Measurements from ENCODE around the gene EDAR.

EDAR gene

DNA sequence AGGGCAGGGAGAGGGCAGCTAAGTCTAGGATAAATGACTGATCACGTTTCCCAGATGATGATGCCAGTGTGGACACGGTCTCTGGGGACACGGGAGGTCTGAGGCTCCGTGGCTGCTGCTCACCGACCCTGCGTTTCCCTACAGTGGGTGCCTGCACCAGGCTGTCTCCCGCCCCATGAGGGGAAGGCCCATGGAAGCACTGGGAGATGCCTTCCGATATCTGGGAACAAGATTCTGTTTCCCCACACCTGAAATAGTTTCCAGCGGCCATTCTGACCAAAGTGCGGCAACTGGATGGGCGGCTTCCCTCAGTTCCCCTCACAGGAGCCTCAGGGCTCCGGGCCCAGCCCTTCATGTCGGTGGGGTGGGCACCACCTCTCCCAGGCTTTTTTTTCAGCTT lies 83.1 kb downstream of the EDAR start:
- DNase-seq, result no peak

DNA sequence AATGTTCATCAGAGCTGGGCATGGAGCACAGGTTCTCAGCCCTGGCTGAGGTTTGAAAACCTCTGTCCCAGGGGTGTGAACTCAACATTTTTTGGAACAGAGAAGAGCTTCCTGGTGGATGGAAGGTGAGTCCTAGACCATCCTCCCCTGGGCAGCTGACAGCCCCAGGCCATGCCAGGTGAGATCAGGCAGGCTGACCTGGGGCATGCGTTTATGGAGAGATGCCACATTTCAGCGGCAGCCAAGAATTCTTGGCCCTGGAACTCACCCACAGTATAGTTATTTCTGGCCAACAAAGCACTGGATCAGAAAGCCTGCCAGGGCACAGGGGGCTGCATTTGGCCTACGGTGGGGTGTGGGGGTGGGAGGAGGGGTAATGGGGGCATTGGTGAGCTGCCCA lies 83.8 kb downstream of the EDAR start:
- DNase-seq, result no peak

DNA sequence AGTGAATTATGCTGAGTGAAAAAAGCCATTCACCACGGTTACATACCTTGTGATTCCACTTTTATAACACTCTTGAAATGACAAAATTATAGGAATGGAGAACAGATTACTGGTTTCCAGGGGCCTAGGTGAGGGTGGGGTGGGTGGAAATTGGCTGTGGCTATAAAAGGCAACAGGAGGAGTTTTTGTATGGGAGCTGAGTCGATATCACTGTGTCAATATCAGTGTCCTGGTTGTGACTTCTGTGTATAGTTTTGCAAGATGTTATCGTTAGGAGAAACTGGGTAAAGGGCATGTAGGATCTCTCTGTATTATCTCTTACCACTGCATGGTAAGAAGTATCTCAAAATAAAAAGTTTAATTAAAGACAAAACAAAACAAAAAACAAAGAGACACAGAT lies 84.3 kb downstream of the EDAR start:
- no peak for DNase-seq

DNA sequence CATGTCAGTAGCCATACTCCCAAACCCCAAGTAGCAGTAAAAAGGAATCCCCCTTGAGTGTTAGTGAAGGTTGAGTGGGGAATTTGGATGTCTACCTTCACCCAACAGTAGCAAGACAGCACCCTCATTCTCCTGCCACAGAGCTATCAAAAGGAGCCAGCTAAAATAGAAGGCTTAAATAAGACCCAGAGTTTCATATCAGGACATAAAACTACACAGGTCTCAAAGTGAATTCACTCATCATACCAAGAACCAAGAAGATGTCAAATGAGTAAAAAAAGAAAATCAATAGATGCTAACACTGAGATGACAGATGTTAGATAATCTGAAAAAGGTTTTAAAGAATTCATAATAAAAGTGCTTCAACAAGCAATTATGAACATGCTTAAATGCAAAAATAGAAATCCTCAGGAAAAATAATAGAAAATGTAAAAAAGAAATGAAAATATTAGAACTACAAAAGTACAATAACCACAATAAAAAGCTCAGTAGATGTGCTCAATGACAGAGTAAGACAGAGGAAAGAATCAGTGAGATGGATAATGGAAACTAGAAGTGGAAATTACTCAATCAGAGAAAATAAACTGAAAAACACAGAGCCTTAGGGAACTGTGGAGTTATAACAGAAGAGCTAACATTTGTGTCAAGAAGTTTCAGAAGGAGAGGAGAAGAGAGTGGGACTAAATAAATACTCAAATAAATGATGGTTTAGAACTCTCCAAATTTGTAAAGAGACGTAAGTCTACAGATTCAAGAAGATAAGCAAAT lies 90.5 kb downstream of the EDAR start:
- no peak for DNase-seq

DNA sequence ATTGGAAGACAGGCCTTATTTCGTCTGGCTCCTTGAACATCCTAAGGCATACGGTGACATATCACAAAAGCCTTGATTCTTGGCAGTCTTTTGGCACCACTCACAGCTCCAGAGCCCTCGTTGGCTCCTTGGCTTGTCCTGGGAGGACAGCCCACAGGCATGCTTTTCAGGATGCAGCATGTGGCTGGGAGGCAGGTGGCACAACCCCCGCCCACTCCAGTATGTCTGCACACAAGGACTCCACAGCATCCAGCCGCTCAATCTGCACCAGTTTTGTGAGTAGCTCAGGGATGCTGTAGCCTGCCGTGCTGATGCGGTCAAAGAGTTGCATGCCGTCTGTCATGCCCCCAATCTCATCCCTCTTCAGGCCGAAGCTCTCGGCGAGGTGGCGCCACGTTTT lies 92.3 kb downstream of the EDAR start:
- no peak for DNase-seq

DNA sequence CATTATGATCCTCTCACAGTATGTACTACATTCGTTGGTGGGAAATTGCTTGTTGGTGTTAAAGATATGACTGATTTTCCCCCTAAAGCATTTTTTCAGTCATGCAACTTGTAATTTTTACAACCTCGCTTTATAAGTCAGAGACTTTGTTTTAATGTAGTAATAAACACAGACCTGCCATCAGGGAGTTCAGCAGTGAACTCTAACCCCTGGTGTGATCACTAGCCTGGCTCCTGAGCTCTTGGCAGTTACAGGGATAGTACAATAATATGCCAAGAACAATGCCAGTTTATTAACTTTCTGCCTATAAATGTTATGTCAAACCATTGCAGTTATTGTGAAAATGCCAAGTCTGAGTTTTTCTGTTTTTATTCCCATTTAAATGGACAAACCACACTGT lies 93.8 kb downstream of the EDAR start:
- DNase-seq, result no peak

DNA sequence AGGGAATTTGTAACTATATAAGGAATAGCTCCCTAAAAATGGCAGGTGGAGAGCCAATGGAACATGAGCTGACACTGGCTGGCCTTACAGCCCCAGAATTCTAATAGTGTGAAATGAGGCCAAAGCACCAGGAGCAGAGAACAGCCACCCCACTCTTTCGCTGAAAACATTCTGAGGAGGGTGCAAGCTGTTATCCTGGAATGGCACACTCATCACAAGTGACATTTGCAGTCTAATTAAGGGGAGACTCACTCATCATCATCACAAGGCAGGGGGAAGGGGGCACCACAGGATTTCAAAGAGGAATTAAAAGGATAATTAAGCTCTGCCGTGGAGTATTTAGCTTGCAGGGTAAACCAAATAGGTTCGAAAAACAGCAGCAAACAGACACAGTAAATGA lies 94.3 kb downstream of the EDAR start:
- no peak for DNase-seq

DNA sequence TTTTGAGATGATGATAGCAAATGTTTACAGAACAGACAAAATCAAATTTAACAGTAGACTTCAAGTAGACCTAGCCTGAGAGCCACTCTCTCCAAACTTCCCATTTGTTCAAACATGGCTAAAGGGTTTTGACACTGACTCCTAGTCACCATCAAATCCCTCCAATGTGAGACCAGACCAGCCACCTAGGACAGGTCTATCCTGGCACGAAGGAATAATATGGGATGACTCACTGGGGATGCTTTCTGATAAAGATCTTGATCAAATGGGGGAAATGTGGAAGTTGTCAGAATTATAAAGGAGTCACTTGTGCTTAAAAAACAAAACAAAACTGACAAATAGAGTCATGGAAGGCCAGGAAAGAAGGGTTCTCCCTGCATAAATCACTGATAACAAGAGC lies 95.7 kb downstream of the EDAR start:
- no peak for DNase-seq

DNA sequence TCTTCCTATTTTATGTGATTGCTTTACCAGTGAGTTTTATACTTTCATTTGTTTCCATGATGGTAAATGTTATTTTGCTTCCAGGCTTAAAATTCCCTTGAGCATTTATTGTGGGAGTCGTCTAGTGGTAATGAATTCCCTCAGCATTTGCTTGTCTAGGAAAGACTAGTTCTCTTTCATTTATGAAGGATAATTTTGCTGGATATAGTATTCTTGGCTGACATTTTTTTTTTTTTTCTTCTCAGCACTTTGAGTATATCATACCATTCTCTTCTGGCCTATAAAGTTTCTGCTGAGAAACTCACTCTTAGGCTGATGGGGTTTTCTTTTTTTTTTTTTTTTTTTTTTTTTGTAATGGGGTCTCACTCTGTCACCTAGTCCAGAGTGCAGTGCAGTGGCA lies 99.1 kb downstream of the EDAR start:
- no peak for DNase-seq

DNA sequence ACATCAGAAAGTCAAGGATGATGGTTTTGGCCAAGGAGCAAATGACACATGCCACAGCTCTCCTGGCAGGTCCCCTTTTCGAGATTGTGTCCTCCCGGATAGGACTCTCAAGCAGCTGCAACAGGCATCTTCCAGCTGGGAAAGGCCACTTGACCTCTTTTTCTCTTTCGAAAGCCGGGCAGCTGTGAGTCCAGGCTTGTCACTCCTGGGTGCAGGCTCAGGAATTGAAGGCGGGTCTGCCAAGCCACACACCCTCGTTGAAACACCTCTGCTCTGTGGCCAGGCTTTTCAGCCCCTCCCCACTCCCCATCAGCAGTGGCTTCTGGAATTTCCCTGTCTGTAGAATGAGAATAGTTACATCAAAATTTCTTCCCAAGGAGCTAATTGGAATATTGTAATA lies 104.4 kb downstream of the EDAR start:
- no peak for DNase-seq

DNA sequence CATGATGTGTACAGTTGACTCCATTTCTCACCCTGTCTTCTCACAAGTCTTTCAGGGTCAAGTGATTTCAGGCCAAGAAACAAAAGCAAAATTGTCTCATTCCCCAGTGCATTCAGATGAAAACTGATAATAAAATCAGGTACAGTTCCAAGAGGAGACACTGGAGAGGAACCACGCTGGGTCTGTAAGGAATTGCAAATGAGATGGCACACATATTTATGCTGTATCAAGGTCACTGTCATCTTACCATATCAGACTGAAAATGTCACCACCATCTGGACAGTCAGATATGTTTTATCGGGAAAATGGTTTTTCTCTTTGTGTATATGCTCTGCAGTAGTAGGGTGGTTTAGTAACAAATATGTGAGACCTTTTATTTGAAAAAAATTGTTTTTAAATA lies 110.7 kb downstream of the EDAR start:
- no peak for DNase-seq

DNA sequence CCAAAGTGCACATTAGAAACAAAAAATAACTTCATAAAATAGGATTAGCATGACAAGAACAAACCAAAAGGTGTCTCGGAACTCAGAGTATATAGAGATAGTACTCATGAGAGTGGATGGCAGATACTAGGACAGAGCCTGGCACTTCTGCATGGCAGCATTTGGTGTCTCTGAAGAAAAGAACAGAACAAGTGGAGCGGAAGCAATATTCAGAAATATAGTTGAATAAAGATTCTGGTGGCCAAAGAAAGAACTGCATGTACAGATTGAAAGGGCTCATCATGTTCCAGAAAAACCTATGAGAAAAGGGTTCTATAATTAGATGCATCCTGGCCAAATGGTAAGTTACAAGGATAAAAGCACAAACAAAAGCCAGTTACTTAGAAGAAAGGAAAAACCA lies 111.5 kb downstream of the EDAR start:
- DNase-seq, result no peak

DNA sequence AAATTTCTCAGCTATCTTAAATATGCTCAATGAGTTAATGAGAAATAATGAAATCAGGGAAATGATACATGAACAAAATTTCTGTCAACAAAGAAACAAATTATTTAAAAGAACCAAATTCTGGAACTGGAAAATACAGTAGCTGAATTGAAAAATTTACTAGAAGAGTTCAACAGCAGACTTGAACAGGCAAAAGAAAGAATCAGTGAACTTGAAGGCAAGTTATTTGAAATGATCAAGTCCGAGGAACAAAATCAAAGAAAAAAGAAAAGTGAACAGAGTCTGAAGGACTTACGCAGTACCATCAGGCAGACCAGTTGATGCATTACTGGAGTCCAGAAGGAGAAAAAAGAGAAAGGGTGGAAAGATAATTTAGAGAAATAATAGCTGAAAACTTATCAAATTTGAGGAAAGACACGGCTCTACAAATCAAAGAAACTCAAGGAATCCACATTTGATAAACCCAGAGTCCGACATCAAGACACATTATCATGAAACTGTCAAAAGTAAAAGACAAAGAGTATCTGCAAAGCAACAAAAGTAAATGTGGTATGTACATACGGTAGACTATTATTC lies 118.9 kb downstream of the EDAR start:
- DNase-seq, result no peak

DNA sequence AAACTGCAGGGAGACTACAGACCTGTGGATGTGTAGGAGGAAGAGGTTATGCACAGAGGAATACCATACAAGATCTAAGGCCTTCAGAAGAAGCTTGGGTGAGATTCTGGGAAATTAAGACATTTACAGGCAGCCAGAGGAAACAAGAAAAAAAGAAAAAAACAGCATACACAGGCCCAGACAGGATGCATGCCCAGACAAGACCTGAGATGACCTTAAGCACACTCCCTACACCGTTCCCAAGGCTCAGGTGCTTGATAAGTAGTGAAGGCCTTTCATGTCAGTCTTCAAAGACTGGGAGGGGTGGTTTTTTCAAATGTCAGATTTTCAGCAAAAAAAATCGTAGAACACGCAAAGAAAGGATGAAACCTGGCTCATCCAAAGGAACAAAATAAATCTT lies 119.5 kb downstream of the EDAR start:
- no peak for DNase-seq

DNA sequence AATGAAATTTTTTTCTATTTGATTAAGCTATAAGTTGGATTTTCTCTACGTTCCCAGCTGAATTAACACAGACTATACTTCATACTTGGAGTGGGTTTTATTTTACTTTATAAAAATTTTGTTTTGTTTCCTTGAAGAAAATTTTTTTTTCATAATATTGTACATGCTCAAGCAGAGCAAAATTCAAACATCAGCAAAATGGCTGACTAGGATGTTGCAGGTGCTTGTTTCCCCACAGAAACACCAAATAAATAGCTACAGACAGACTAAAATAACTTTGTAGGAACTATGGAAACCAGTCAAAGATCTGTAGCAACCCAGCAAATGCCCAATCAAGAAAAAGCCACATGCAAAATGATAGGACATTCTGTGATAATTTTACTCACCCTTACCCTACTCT lies 120.1 kb downstream of the EDAR start:
- no peak for DNase-seq

DNA sequence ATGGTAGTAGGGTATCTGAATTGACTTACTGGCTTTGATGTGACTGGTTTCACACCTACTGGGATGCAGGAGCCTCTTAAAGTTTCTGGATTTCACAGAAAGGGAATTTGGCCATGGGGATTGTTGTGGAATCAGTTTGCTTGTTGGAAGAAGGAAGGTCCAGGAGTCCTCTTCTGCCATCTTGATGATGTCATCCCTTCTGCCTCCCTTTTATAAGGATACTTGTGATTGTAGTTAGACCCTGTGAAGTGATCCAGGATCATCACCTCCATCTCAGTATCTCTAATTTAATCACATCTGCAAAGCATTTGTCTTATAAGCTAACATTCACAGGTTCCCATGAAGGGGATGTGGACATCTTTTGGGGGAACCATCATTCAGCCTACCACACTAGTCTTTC lies 123.0 kb downstream of the EDAR start:
- DNase-seq, result no peak

DNA sequence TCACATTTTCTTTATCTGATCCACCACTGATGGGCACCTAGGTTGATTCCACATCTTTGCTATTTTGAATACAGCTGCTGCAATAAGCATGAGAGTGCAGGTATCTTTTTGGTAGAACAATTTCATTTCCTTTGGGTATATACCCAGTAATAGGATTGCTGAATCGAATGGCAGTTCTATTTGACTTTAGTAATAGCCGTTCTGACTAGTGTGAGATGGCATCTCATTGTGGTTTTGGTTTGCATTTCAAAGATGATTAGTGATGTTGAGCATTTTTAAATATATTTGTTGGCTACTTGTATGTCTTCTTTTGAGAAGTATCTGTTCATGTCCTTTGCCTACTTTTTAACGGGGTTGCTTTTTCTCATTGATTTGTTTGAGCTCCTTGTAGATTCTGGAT lies 130.1 kb downstream of the EDAR start:
- no peak for DNase-seq

DNA sequence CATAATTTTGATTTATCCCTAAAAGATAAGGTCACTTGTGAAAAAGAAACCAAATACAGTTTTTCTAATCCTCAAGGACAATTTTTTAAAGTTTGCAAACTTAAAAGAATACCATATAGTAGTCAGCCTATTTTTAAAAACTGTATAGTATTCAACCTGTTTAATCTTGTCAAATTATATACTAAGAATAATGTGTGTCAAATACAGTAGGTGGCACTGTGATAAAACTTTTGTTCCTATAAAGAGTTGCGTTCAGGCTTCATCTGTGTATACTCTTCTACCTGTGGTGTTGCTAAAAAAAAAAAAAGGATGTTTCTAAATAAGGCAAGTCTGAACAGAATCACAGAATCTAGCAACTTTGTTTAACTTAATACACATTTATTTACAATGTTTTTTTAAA lies 133.8 kb downstream of the EDAR start:
- DNase-seq, result peak in 1 of 2 experiments; percentile 32

DNA sequence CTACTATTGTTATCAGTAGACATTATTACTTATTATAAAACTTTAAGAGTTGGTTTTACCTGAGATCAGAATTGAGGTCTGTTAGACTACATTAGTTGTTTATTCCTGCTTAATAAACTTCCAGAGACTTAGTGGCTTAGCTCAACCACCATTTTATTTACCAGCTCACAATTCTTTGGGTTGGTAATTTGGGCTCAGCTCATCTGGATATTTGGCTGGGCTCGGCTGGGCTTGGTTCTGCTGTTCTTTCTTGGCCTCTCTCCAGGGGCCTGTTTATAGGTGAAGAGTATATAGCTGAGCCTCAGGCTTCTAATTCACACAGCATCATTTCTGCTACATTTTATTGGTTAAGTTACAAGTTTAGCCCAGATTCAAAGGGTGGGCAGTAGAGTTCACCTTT lies 134.5 kb downstream of the EDAR start:
- DNase-seq, result no peak

DNA sequence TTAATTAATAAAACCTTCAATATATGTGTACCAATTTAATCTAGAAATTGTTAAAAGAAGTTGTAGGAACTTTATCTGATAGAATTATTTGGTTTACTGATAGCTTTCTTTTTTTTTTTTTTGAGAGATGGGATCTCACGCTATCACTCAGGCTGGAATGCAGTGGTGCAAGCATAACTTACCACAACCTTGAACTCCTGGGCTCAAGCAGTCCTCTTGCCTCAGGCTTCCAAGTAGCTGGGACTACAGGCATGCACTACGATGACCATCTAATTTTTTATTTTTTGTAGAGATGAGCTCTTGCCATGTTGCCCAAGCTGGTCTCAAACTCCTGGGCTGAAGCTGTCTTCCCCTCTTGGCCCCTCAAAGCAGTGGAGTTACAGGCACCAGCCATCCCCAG lies 135.6 kb downstream of the EDAR start:
- no peak for DNase-seq

DNA sequence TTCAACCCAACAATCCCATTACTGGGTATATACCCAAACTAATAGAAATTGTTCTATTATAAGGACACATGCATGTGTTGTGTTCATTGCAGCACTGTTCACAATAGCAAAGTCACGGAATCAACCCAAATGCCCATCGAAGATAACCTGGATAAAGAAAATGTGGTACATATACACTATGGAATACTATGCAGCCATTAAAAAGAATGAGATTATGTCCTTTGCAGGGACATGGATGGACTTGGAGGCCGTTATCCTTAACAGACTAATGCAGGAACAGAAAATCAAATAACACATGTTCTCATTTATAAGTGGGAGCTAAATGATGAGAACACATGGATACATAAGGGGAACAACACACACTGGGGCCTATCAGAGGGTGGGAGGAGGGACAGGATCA lies 136.6 kb downstream of the EDAR start:
- no peak for DNase-seq

DNA sequence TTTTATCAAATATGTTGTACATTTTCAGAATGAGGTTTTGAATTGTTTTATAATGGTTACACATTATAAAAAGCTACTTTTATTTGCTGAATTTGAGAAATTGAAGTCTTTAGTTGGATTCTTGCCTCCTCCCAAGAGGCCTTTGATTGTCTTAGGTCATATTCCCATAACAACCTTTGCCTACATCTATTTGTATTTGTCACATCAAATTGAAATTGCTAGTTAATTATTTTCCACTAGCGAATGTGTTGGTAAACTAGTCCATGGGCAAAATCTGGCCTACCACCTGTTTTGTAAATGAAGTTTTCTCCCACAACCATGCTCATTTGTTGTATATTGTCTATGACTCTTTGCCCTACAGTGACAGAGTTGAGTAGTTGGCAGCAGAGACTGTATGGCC lies 142.0 kb downstream of the EDAR start:
- no peak for DNase-seq

DNA sequence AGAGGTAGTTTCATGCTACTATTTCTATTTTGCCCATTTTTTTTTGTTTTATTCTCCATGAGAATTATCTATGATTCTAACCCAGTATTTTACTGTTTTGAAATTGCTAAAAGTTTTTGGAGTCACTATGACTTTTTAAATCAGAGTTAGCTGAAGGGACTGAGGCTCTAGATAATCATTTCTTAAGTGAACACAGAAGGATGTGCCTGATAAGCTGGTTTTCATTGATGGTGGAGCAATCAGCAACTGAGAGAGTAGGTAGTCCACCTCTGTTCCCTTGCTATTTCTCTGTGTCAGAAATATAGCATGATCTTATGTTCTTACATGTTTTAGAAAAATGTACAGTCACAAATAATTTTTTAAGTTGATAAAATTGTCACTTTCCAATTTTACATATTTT lies 143.1 kb downstream of the EDAR start:
- DNase-seq, result no peak

Data from SW 1271 (cell line).